GM21786 (cell line): ENCODE measurements around the gene ROM1.
"Not testable (repeated sequence)": the region's sequence is repeated elsewhere in the genome, so short reads cannot be mapped to it uniquely, and the experiment has no call there.

Experiments used
- ATAC-seq: cut with Tn5 transposase; IDR thresholded peaks from one replicate; pipeline ENCODE4 v1.9.1; 2021; ENCODE audit not compliant: unreplicated experiment

The ROM1 gene

GRCh38 chr11:62607714-62608113, 5.3 kb upstream of the ROM1 start:
- no peak for ATAC-seq

- ATAC-seq, result no peak
These were observed 4.3 kb upstream of the ROM1 start for GRCh38 chr11:62608776-62609175.

- no peak for ATAC-seq
These were observed 2.7 kb upstream of the ROM1 start for GRCh38 chr11:62610403-62610802.

- ATAC-seq, result no peak
These were observed 2.0 kb upstream of the ROM1 start for GRCh38 chr11:62610814-62611704.

GRCh38 chr11:62611705-62612365, 1.2 kb upstream of the ROM1 start:
- ATAC-seq, result peak; percentile 18

GRCh38 chr11:62613291-62613778, 278 bp downstream of the ROM1 start:
- no peak for ATAC-seq

- no peak for ATAC-seq
These were observed 1.2 kb downstream of the ROM1 start for GRCh38 chr11:62614275-62614674.

GRCh38 chr11:62615521-62615920, 2.5 kb downstream of the ROM1 start:
- ATAC-seq, result no peak

- not testable (repeated sequence) for ATAC-seq
These were observed 3.9 kb downstream of the ROM1 start for GRCh38 chr11:62616957-62617356.

GRCh38 chr11:62621027-62621566, 8.0 kb downstream of the ROM1 start:
- ATAC-seq, result no peak

GRCh38 chr11:62621567-62622470, 8.8 kb downstream of the ROM1 start, which contains the start of gene B3GAT3:
Gene B3GAT3 (minus strand): TSS chr11:62621986. CDS start chr11:62621947, 39 bp downstream.
- ATAC-seq, result peak; percentile 97

GRCh38 chr11:62622476-62623089, 9.5 kb downstream of the ROM1 start:
- no peak for ATAC-seq

GRCh38 chr11:62627713-62628112, 14.7 kb downstream of the ROM1 start:
- ATAC-seq, result no peak

- ATAC-seq, result no peak
These were observed 19.4 kb downstream of the ROM1 start for GRCh38 chr11:62632492-62632891.

GRCh38 chr11:62644220-62644619, 31.2 kb downstream of the ROM1 start:
- ATAC-seq, result no peak

- no peak for ATAC-seq
These were observed 32.6 kb downstream of the ROM1 start for GRCh38 chr11:62645671-62645945.

GRCh38 chr11:62645946-62646824, 33.1 kb downstream of the ROM1 start, which contains the start of gene GANAB:
Gene GANAB (minus strand): TSS chr11:62646613. CDS start chr11:62646599, 14 bp downstream.
- peak; percentile 98 for ATAC-seq

- no peak for ATAC-seq
These were observed 34.0 kb downstream of the ROM1 start for GRCh38 chr11:62646825-62647608.

- ATAC-seq, result no peak
These were observed 34.5 kb downstream of the ROM1 start for GRCh38 chr11:62647609-62648005.
